CMK (cell line): ENCODE measurements around the gene MYBBP1A.
"Not testable (repeated sequence)": the region's sequence is repeated elsewhere in the genome, so short reads cannot be mapped to it uniquely, and the experiment has no call there.

Experiments used
- DNase-seq: peaks from one replicate; pipeline ENCODE4 v3.0.0-alpha.2; 2010; ENCODE audit warnings: low read depth

MYBBP1A gene

GRCh38 chr17:4588391-4588790 is 33.2 kb upstream of the MYBBP1A start:
- DNase-seq: no peak

- DNase-seq: no peak
Observed at GRCh38 chr17:4587803-4588202, 32.6 kb upstream of the MYBBP1A start.

- DNase-seq: no peak
Observed at GRCh38 chr17:4587195-4587594, 32.0 kb upstream of the MYBBP1A start.

- DNase-seq: no peak
Observed at GRCh38 chr17:4586043-4586442, 30.9 kb upstream of the MYBBP1A start.

- DNase-seq: no peak
Observed at GRCh38 chr17:4585638-4585994, 30.4 kb upstream of the MYBBP1A start.

GRCh38 chr17:4584917-4585637 is 29.9 kb upstream of the MYBBP1A start:
- DNase-seq: no peak

- no peak for DNase-seq
Observed at GRCh38 chr17:4584101-4584916, 29.1 kb upstream of the MYBBP1A start, which contains the start of gene SMTNL2. TSS of gene SMTNL2 (plus strand) at chr17:4584529. CDS start at chr17:4584606, 77 bp downstream.

GRCh38 chr17:4583782-4584100 is 28.6 kb upstream of the MYBBP1A start:
- no peak for DNase-seq

- DNase-seq: no peak
Observed at GRCh38 chr17:4583206-4583605, 28.0 kb upstream of the MYBBP1A start.

GRCh38 chr17:4582691-4583090 is 27.5 kb upstream of the MYBBP1A start:
- DNase-seq: no peak

GRCh38 chr17:4582101-4582501 is 26.9 kb upstream of the MYBBP1A start:
- DNase-seq: no peak

- DNase-seq: no peak
Observed at GRCh38 chr17:4580291-4580690, 25.1 kb upstream of the MYBBP1A start.

- DNase-seq: no peak
Observed at GRCh38 chr17:4579678-4580077, 24.5 kb upstream of the MYBBP1A start.

- not testable (repeated sequence) for DNase-seq
Observed at GRCh38 chr17:4578349-4578748, 23.2 kb upstream of the MYBBP1A start.

- DNase-seq: no peak
Observed at GRCh38 chr17:4577386-4577993, 22.3 kb upstream of the MYBBP1A start.

GRCh38 chr17:4576729-4577322 is 21.6 kb upstream of the MYBBP1A start:
- no peak for DNase-seq

GRCh38 chr17:4576161-4576558 is 21.0 kb upstream of the MYBBP1A start:
- no peak for DNase-seq

- no peak for DNase-seq
Observed at GRCh38 chr17:4574448-4575045, 19.4 kb upstream of the MYBBP1A start.

GRCh38 chr17:4573669-4574068 is 18.5 kb upstream of the MYBBP1A start:
- DNase-seq: no peak

GRCh38 chr17:4573115-4573514 is 17.9 kb upstream of the MYBBP1A start:
- no peak for DNase-seq

GRCh38 chr17:4572131-4572530 is 16.9 kb upstream of the MYBBP1A start:
- no peak for DNase-seq

GRCh38 chr17:4569591-4569990 is 14.4 kb upstream of the MYBBP1A start:
- no peak for DNase-seq
